ENCODE results near the gene NTRK1. TPM values are rescaled to one million over a fixed set of nuclear protein-coding genes. Genes with fewer than 3 reads are reported as not detected.

The NTRK1 gene
- total RNA-seq, 1 experiment from 2014 or later: 0.89 TPM

GRCh38 chr1:156896490-156897033 is 35.9 kb downstream of the NTRK1 start:
- ChIA-PET POLR2A (no interaction called here), CTCF (interaction anchor here (0.9 to 2.3 kb wide), 4 partner anchors 23 to 294 kb away, joined by 3 to 11 read pairs (median 5); no protein-coding TSS in a partner anchor), RAD21 (ENCODE audit: low non-redundant PET in 1 of 2, low total read pairs in 2 of 2, uncharacterized antibody in 2 of 2, unreplicated experiment in 2 of 2) (no interaction called here)
- Histone ChIP-seq H3K27ac (ENCODE audit: low read depth, low read length) (peak overlapping the region; percentile 88), H4K20me1 (ENCODE audit: insufficient read depth) (no peaks in the 10 kb centered on the region), H3K4me3 (replicated peaks in 1 of 2; ENCODE audit: low read depth in 1 of 2, low read length in 2 of 2) (peak overlapping the region; percentile 6 to 48; a peak in 3 of 4 replicates), H3K9me2 (ENCODE audit: insufficient read depth) (no peaks in the 10 kb centered on the region), H3K79me2 (ENCODE audit: insufficient read depth, low read length) (no peaks in the 10 kb centered on the region), H3K36me3 (ENCODE audit: control insufficient read depth in 1 of 2, insufficient read depth in 2 of 2, low read length in 2 of 2) (no peaks in the 10 kb centered on the region), H3K9me3 (ENCODE audit: control insufficient read depth in 1 of 2, insufficient read depth in 1 of 2, low read depth in 1 of 2, low read length in 2 of 2) (no peaks in the 10 kb centered on the region), H3K4me1 (ENCODE audit: control insufficient read depth in 1 of 2, insufficient read depth in 2 of 2, low read length in 2 of 2) (peaks cover 32 to 63% of the 10 kb centered on the region in 2 experiments), H2AFZ (ENCODE audit: low read depth, low read length, poor library complexity, severe bottlenecking) (no peak overlapping the region), H3K27me3 (ENCODE audit: insufficient read depth, low read length) (no peaks in the 10 kb centered on the region), H3K9ac (ENCODE audit: low read length) (peak overlapping the region; percentile 65), H3K4me2 (ENCODE audit: low read length) (peak overlapping the region; percentile 83)
- ATAC-seq: peak; percentile 80
- TF ChIP-seq SP1 (IDR thresholded peaks at IDR 0.05; ENCODE audit: low read depth): no peak
- peak; percentile 18; the same call in 1 of the 2 replicates for TF ChIP-seq POLR2AphosphoS5 (IDR thresholded peaks at IDR 0.05; ENCODE audit: low read depth, low read length)
- no peak for TF ChIP-seq CTCF (IDR thresholded peaks at IDR 0.05 in 2 of 3, conservative IDR thresholded peaks at IDR 0.05 in 1 of 3; ENCODE audit: borderline replicate concordance in 1 of 3, insufficient read depth in 1 of 3, low read depth in 2 of 3, low read length in 2 of 3)
- TF ChIP-seq TCF7L2 (IDR thresholded peaks at IDR 0.05; ENCODE audit: borderline replicate concordance, extremely low read depth, insufficient read depth, insufficient read length): peak; percentile 9
- TF ChIP-seq SRF (IDR thresholded peaks at IDR 0.05; ENCODE audit: low read depth): no peak
- TF ChIP-seq ELF1 (IDR thresholded peaks at IDR 0.05; ENCODE audit: borderline replicate concordance, low read depth): no peak
- intact Hi-C loops (cut with micrococcal nuclease): no loop called here
- BruUV-seq (replicated peaks): no TSS peak
- peak; percentile 46 for DNase-seq (ENCODE audit: low read depth, low spot score)

Measured in HCT116 (cell line).